ENCODE data around the gene TAL1.
"Not testable (repeated sequence)": the region's sequence is repeated elsewhere in the genome, so short reads cannot be mapped to it uniquely, and the experiment has no call there.

TAL1 gene

GRCh38 chr1:47210666-47211065 is 21.4 kb downstream of the TAL1 start:
- DNase-seq, result no peak

- DNase-seq, result no peak
These were observed 22.2 kb downstream of the TAL1 start for GRCh38 chr1:47209725-47210325.

GRCh38 chr1:47209091-47209490 is 22.9 kb downstream of the TAL1 start:
- no peak for DNase-seq

GRCh38 chr1:47208374-47208850 is 23.6 kb downstream of the TAL1 start:
- DNase-seq, result no peak

- DNase-seq, result no peak
These were observed 24.1 kb downstream of the TAL1 start for GRCh38 chr1:47207803-47208373.

GRCh38 chr1:47205918-47206317 is 26.1 kb downstream of the TAL1 start:
- DNase-seq, result no peak

- not testable (repeated sequence) for DNase-seq
These were observed 28.5 kb downstream of the TAL1 start for GRCh38 chr1:47203504-47203903.

GRCh38 chr1:47201179-47201578 is 30.8 kb downstream of the TAL1 start:
- no peak for DNase-seq

GRCh38 chr1:47198214-47198613 is 33.8 kb downstream of the TAL1 start:
- DNase-seq, result no peak

- no peak for DNase-seq
These were observed 35.4 kb downstream of the TAL1 start for GRCh38 chr1:47196622-47197021.

- not testable (repeated sequence) for DNase-seq
These were observed 36.0 kb downstream of the TAL1 start for GRCh38 chr1:47195981-47196380.

- no peak for DNase-seq
These were observed 37.7 kb downstream of the TAL1 start for GRCh38 chr1:47194311-47194710.

- DNase-seq, result not testable (repeated sequence)
These were observed 38.5 kb downstream of the TAL1 start for GRCh38 chr1:47193496-47193895.

GRCh38 chr1:47192458-47193384 is 39.3 kb downstream of the TAL1 start:
- DNase-seq, result peak; percentile 56 to 83

GRCh38 chr1:47191940-47192457 is 40.0 kb downstream of the TAL1 start:
- no peak for DNase-seq

GRCh38 chr1:47190857-47191256 is 41.2 kb downstream of the TAL1 start:
- no peak for DNase-seq

GRCh38 chr1:47190509-47190855 is 41.5 kb downstream of the TAL1 start:
- DNase-seq, result no peak

GRCh38 chr1:47189844-47190508 is 42.0 kb downstream of the TAL1 start, which contains the start of gene PDZK1IP1:
Gene PDZK1IP1, minus strand, starts transcription at chr1:47190036. Its CDS starts 104 bp downstream, at chr1:47189932.
- DNase-seq, result no peak

- DNase-seq, result no peak
These were observed 42.9 kb downstream of the TAL1 start for GRCh38 chr1:47188791-47189785.

GRCh38 chr1:47187926-47188250 is 44.1 kb downstream of the TAL1 start:
- no peak for DNase-seq

- DNase-seq, result no peak
These were observed 44.6 kb downstream of the TAL1 start for GRCh38 chr1:47187231-47187925.

Data from Kasumi-1 (cell line).